ENCODE data around the gene GRK5.

GRCh38 chr10:119377958-119378736 lies 170.8 kb downstream of the GRK5 start:
- no peak for TF ChIP-seq CTCF (IDR thresholded peaks at IDR 0.05)
- no peak for TF ChIP-seq POLR2A (IDR thresholded peaks at IDR 0.05)

Data from Peyer's patch (tissue), 4 donors.